RWPE2 (cell line): ENCODE results near the gene FAM13B.

Experiments used
- ATAC-seq: fragments of 200-7000 bp; cut with Tn5 transposase; 3 replicates; pipeline ENCODE4 v1.9.1; 2021; ENCODE audit warnings: low read depth
- DNase-seq: peaks from one replicate; pipeline ENCODE4 v3.0.0-alpha.2; 2020; ENCODE audit warnings: low spot score
- H3K27ac ChIP-seq: fragments of 450-650 bp; 2 replicates; pipeline ENCODE4 v1.5.1; 2017; ENCODE audit warnings: mild to moderate bottlenecking; ENCODE audit not compliant: poor library complexity, severe bottlenecking
- H3K27me3 ChIP-seq: fragments of 250-450 bp; sonication (Bioruptor Pico); 2 replicates; pipeline ENCODE4 v1.5.1; 2021; ENCODE audit warnings: mild to moderate bottlenecking, moderate library complexity; ENCODE audit not compliant: insufficient read depth, poor library complexity, severe bottlenecking
- H3K36me3 ChIP-seq: fragments of 250-450 bp; sonication (Bioruptor Pico); 2 replicates; pipeline ENCODE4 v1.5.1; 2020; ENCODE audit warnings: low read depth, mild to moderate bottlenecking, moderate library complexity
- H3K4me1 ChIP-seq: fragments of 250-450 bp; sonication (Bioruptor Pico); 2 replicates; pipeline ENCODE4 v1.5.1; 2021; ENCODE audit warnings: mild to moderate bottlenecking, moderate library complexity; ENCODE audit not compliant: insufficient read depth, poor library complexity, severe bottlenecking
- H3K4me3 ChIP-seq: fragments of 250-450 bp; sonication (Bioruptor Pico); 2 replicates; pipeline ENCODE4 v1.5.1; 2021; ENCODE audit warnings: mild to moderate bottlenecking, moderate library complexity; ENCODE audit not compliant: severe bottlenecking
- H3K9me3 ChIP-seq: fragments of 250-450 bp; sonication (Bioruptor Pico); 2 replicates; pipeline ENCODE4 v1.5.1; 2021; ENCODE audit warnings: mild to moderate bottlenecking, moderate library complexity; ENCODE audit not compliant: severe bottlenecking
- CTCF ChIP-seq: fragments of 450-650 bp; IDR thresholded peaks from one replicate; pipeline ENCODE4 v1.5.1; 2017; ENCODE audit warnings: mild to moderate bottlenecking, moderate library complexity; ENCODE audit not compliant: poor library complexity, severe bottlenecking

The FAM13B gene

GRCh38 chr5:137902408-137903133 is 130.3 kb downstream of the FAM13B start:
- DNase-seq (no peak), ATAC-seq (no peak)
- Histone ChIP-seq H3K36me3 (no peaks in the 10 kb centered on the region), H3K9me3 (no peaks in the 10 kb centered on the region), H3K4me1 (no peaks in the 10 kb centered on the region), H3K4me3 (no peak overlapping the region), H3K27ac (no peak overlapping the region), H3K27me3 (no peaks in the 10 kb centered on the region)
- no peak for TF ChIP-seq CTCF

- no peak overlapping the region for H3K27ac ChIP-seq
- ATAC-seq (no peak), DNase-seq (no peak)
- no peaks in the 10 kb centered on the region for H3K4me1 ChIP-seq
- H3K27me3 ChIP-seq, result no peaks in the 10 kb centered on the region
- H3K9me3 ChIP-seq, result no peaks in the 10 kb centered on the region
- no peaks in the 10 kb centered on the region for H3K36me3 ChIP-seq
- no peak overlapping the region for H3K4me3 ChIP-seq
- no peak for TF ChIP-seq CTCF
These were observed 131.7 kb downstream of the FAM13B start for GRCh38 chr5:137901011-137901817.

- TF ChIP-seq CTCF, result no peak
- H3K4me1 ChIP-seq, result no peaks in the 10 kb centered on the region
- DNase-seq, result no peak
These were observed 133.4 kb downstream of the FAM13B start for GRCh38 chr5:137899493-137899892.

GRCh38 chr5:137896560-137896959 is 136.3 kb downstream of the FAM13B start:
- no peak overlapping the region for H3K27ac ChIP-seq
- no peak for DNase-seq
- TF ChIP-seq CTCF, result no peak
- H3K36me3 ChIP-seq, result no peaks in the 10 kb centered on the region
- H3K9me3 ChIP-seq, result no peaks in the 10 kb centered on the region
- no peak for ATAC-seq
- H3K4me3 ChIP-seq, result no peak overlapping the region
- no peaks in the 10 kb centered on the region for H3K27me3 ChIP-seq
- H3K4me1 ChIP-seq, result no peaks in the 10 kb centered on the region

More at GRCh38 chr5:137899493-137899892, 133.4 kb downstream of the FAM13B start:
- H3K36me3 ChIP-seq, result no peaks in the 10 kb centered on the region
- no peaks in the 10 kb centered on the region for H3K27me3 ChIP-seq
- no peak overlapping the region for H3K27ac ChIP-seq
- H3K4me3 ChIP-seq, result no peak overlapping the region
- no peak for ATAC-seq
- no peaks in the 10 kb centered on the region for H3K9me3 ChIP-seq

GRCh38 chr5:137894586-137894985 is 138.3 kb downstream of the FAM13B start:
- H3K27me3 ChIP-seq, result no peaks in the 10 kb centered on the region
- no peaks in the 10 kb centered on the region for H3K4me1 ChIP-seq
- no peak overlapping the region for H3K27ac ChIP-seq
- H3K36me3 ChIP-seq, result no peaks in the 10 kb centered on the region
- DNase-seq, result no peak
- no peak for ATAC-seq
- no peak for TF ChIP-seq CTCF
- H3K9me3 ChIP-seq, result no peaks in the 10 kb centered on the region
- H3K4me3 ChIP-seq, result no peak overlapping the region
